ENCODE data around the gene PPP2R5B. TPM values are rescaled to one million over a fixed set of nuclear protein-coding genes. Genes with fewer than 3 reads are reported as not detected.

The PPP2R5B gene
- total RNA-seq, 1 experiment from 2014 or later, result 8.7 TPM

GRCh38 chr11:64930340-64930739 is 5.9 kb downstream of the PPP2R5B start:
- Mint-ChIP-seq H3K36me3 (peaks cover 3% of the 10 kb centered on the region), H3K27me3 (ENCODE audit: low read depth) (no peaks in the 10 kb centered on the region), H3K27ac (no peak overlapping the region), H3K4me1 (peaks cover 11% of the 10 kb centered on the region), H3K9me3 (no peaks in the 10 kb centered on the region), H3K4me3 (no peak overlapping the region)
- CTCF ChIA-PET, result interaction anchor here (0.9 to 1.2 kb wide), 2 partner anchors 42 to 82 kb away, joined by 3 to 4 read pairs; no protein-coding TSS in a partner anchor
- no peak for DNase-seq (ENCODE audit: low spot score)
- no peak for ATAC-seq
- no peak for TF ChIP-seq IRF2 (CRISPR knock-in tag; IDR thresholded peaks at IDR 0.05; ENCODE audit: borderline replicate concordance, low read depth)
- no peak for TF ChIP-seq JAZF1 (CRISPR knock-in tag; IDR thresholded peaks at IDR 0.05)
- no peak for TF ChIP-seq PRDM15 (CRISPR knock-in tag; IDR thresholded peaks at IDR 0.05)
- no peak for TF ChIP-seq ELF4 (CRISPR knock-in tag; IDR thresholded peaks at IDR 0.05; ENCODE audit: low read depth)
- TF ChIP-seq ZNF671 (CRISPR knock-in tag; IDR thresholded peaks at IDR 0.05), result no peak
- no peak for TF ChIP-seq FOXK1 (CRISPR knock-in tag; IDR thresholded peaks at IDR 0.05)
- no peak for TF ChIP-seq GRHL2 (CRISPR knock-in tag; IDR thresholded peaks at IDR 0.05; ENCODE audit: insufficient replicate concordance, severe bottlenecking)
- TF ChIP-seq ZNF396 (CRISPR knock-in tag; IDR thresholded peaks at IDR 0.05; ENCODE audit: borderline replicate concordance), result no peak
- no peak for TF ChIP-seq IRF1 (CRISPR knock-in tag; IDR thresholded peaks at IDR 0.05)
- TF ChIP-seq ARID4B (CRISPR knock-in tag; IDR thresholded peaks at IDR 0.05; ENCODE audit: borderline replicate concordance), result no peak
- TF ChIP-seq CBFB (CRISPR knock-in tag; IDR thresholded peaks at IDR 0.05; ENCODE audit: low read depth), result no peak
- TF ChIP-seq E2F1 (CRISPR knock-in tag; IDR thresholded peaks at IDR 0.05), result no peak
- no peak for TF ChIP-seq TP53 (CRISPR knock-in tag; IDR thresholded peaks at IDR 0.05)
- no peak for TF ChIP-seq NFYB (CRISPR knock-in tag; conservative IDR thresholded peaks at IDR 0.05; ENCODE audit: low read depth)
- TF ChIP-seq ZBTB43 (CRISPR knock-in tag; IDR thresholded peaks at IDR 0.05), result no peak
- TF ChIP-seq E2F5 (CRISPR knock-in tag; IDR thresholded peaks at IDR 0.05), result no peak
- POLR2A ChIA-PET, result no interaction called here
